ENCODE data around the gene DYNLT2.
"Not testable (repeated sequence)": the region's sequence is repeated elsewhere in the genome, so short reads cannot be mapped to it uniquely, and the experiment has no call there.

The DYNLT2 gene

GRCh38 chr6:169701954-169702839, 49.2 kb downstream of the DYNLT2 start, which contains the start of the genes C6orf120 and WDR27:
Gene C6orf120 (plus strand): TSS chr6:169702126. CDS start chr6:169702460, 334 bp downstream.
Gene WDR27 (minus strand): TSS chr6:169702029. CDS start chr6:169689005, 13,024 bp downstream.
- H3K9me3 Mint-ChIP-seq: no peaks in the 10 kb centered on the region
- H3K4me3 Mint-ChIP-seq: peak within 1 kb of the TSS; percentile 92
- H3K27me3 Mint-ChIP-seq: no peaks in the 10 kb centered on the region
- H3K27ac Mint-ChIP-seq: peak within 1 kb of the TSS; percentile 91
- peaks cover 13% of the 10 kb centered on the region for H3K36me3 Mint-ChIP-seq
- peaks cover 57% of the 10 kb centered on the region for H3K4me1 Mint-ChIP-seq

- H3K9me3 Mint-ChIP-seq: no peaks in the 10 kb centered on the region
- peak overlapping the region; percentile 91 for H3K4me3 Mint-ChIP-seq
- peak overlapping the region; percentile 91 for H3K27ac Mint-ChIP-seq
- peaks cover 49% of the 10 kb centered on the region for H3K4me1 Mint-ChIP-seq
- no peaks in the 10 kb centered on the region for H3K27me3 Mint-ChIP-seq
- peaks cover 11% of the 10 kb centered on the region for H3K36me3 Mint-ChIP-seq
Measured at GRCh38 chr6:169701311-169701953, 49.9 kb downstream of the DYNLT2 start.

- Mint-ChIP-seq H3K9me3 (no peaks in the 10 kb centered on the region), H3K27ac (no peak overlapping the region), H3K36me3 (peaks cover 14% of the 10 kb centered on the region), H3K4me3 (peak overlapping the region; percentile 91), H3K4me1 (peaks cover 39% of the 10 kb centered on the region), H3K27me3 (no peaks in the 10 kb centered on the region)
Measured at GRCh38 chr6:169700296-169700695, 51.1 kb downstream of the DYNLT2 start.

GRCh38 chr6:169697115-169697514, 54.3 kb downstream of the DYNLT2 start:
- Mint-ChIP-seq H3K36me3 (peaks cover 15% of the 10 kb centered on the region), H3K4me1 (peaks cover 25% of the 10 kb centered on the region)
- H3K27ac Mint-ChIP-seq, H3K4me3 Mint-ChIP-seq, H3K9me3 Mint-ChIP-seq, H3K27me3 Mint-ChIP-seq: not testable (repeated sequence)

GRCh38 chr6:169695131-169695530, 56.2 kb downstream of the DYNLT2 start:
- H3K27me3 Mint-ChIP-seq: no peaks in the 10 kb centered on the region
- peaks cover 24% of the 10 kb centered on the region for H3K4me1 Mint-ChIP-seq
- no peak overlapping the region for H3K27ac Mint-ChIP-seq
- peaks cover 22% of the 10 kb centered on the region for H3K36me3 Mint-ChIP-seq
- peaks cover 5% of the 10 kb centered on the region for H3K9me3 Mint-ChIP-seq
- no peak overlapping the region for H3K4me3 Mint-ChIP-seq

- Mint-ChIP-seq H3K36me3 (peaks cover 31% of the 10 kb centered on the region), H3K4me3 (no peak overlapping the region), H3K27ac (no peak overlapping the region), H3K27me3 (no peaks in the 10 kb centered on the region), H3K9me3 (peaks cover 5% of the 10 kb centered on the region), H3K4me1 (peaks cover 11% of the 10 kb centered on the region)
Measured at GRCh38 chr6:169692516-169692915, 58.9 kb downstream of the DYNLT2 start.

- Mint-ChIP-seq H3K9me3 (peaks cover 11% of the 10 kb centered on the region), H3K4me1 (peaks cover 11% of the 10 kb centered on the region), H3K36me3 (peaks cover 39% of the 10 kb centered on the region), H3K27ac (no peak overlapping the region), H3K27me3 (no peaks in the 10 kb centered on the region), H3K4me3 (no peak overlapping the region)
Measured at GRCh38 chr6:169691260-169691659, 60.1 kb downstream of the DYNLT2 start.
